AG04450 (cell line): ENCODE data around the gene S100Z. TPM values are rescaled to one million over a fixed set of nuclear protein-coding genes. Genes with fewer than 3 reads are reported as not detected.

Source experiments
- CTCF ChIA-PET: fragments of 300-600, 350-600 bp; formaldehyde crosslinking; extraction: SDS; loops from one replicate; lab custom pipeline; 2022; ENCODE audit warnings: antibody characterized with exemption, inconsistent platforms; lab: Charles Lee
- POLR2A ChIA-PET: fragments of 350-600 bp; formaldehyde crosslinking; extraction: SDS; loops from one replicate; lab custom pipeline; 2021; ENCODE audit warnings: antibody characterized with exemption, inconsistent platforms; lab: Yijun Ruan, JAX
- DNase-seq: peaks from one replicate; pipeline ENCODE4 v3.0.0-alpha.2; 2011; ENCODE audit warnings: low read depth, low spot score
- H3K27ac ChIP-seq: one replicate; pipeline ENCODE4 v1.5.1; 2012; ENCODE audit warnings: low read depth, low read length, control low read depth
- H3K27me3 ChIP-seq: one replicate; pipeline ENCODE4 v1.6.0; 2012; ENCODE audit warnings: low read length; ENCODE audit not compliant: control insufficient read depth, insufficient read depth
- H3K4me3 ChIP-seq: 2 replicates; pipeline ENCODE4 v1.5.1; 2011; ENCODE audit warnings: mild to moderate bottlenecking, low read depth, low read length, control low read depth
- H3K9me3 ChIP-seq: 2 replicates; pipeline ENCODE4 v1.5.1; 2012; ENCODE audit warnings: low read length; ENCODE audit not compliant: control insufficient read depth, insufficient read depth
- CTCF ChIP-seq: IDR thresholded peaks from 2 replicates; pipeline ENCODE4 v1.5.1; 2011; ENCODE audit warnings: low read depth, low read length, control low read depth, inconsistent platforms
- polyA plus RNA-seq: library from polyadenylated mRNA; depleted of rRNA; stranded (reverse); fragments of >200 nt; gene quantifications from 2 replicates; pipeline ENCODE4 v1.2.3, GENCODE V29; 2011

Gene S100Z
- polyA plus RNA-seq, 1 experiment: not detected

DNA sequence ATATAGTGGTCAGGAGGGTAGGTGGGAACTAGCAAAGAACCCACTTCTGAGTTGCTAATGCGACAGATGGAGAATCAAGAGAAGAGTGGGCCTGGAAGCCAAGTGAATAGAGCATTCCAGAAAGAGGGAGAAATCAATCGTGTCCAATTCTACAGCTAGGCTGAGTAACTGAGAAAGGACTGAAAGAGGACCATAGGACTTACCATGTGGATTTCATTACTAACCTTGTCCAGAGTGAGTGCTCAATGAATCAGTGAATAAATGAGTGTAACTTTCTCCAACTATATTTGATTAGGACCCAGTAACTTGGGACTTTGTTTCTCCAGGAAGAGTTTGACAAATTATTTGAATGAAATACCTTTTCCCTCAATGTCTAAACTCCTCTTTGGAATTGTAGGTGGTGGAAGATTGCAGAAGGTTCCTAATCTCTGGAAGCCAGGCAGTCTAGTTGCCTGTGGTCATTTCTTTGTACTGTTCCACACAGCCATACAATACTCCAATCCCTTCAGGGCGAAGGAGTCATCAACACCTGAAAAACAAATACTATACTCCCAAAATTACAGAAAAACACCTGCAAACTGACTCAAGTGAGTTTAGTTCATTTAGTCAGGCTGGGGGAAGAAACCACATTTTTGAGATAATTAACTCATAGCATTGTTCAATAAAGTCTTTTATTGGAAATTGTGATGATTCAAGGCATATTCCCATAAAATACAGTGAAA is 33.5 kb upstream of the S100Z start:
- no peak for DNase-seq
- POLR2A ChIA-PET: interaction anchor here (0.5 to 0.9 kb wide), 3 partner anchors 9 to 19 kb away, joined by 3 to 4 read pairs (median 3); no protein-coding TSS in a partner anchor

GRCh38 chr5:76818844-76819831 is 30.7 kb upstream of the S100Z start, which contains the start of gene F2RL1:
TSS of gene F2RL1 (plus strand) at chr5:76819030. CDS start at chr5:76819183, 153 bp downstream.
- Histone ChIP-seq H3K27me3 (no peaks in the 10 kb centered on the region), H3K4me3 (peak within 1 kb of the TSS; percentile 84), H3K27ac (no peak within 1 kb of the TSS), H3K9me3 (no peaks in the 10 kb centered on the region; the same call in 1 of the 2 replicates)
- ChIA-PET POLR2A (interaction anchor here (0.7 to 1.4 kb wide), 3 partner anchors 43 to 127 kb away, joined by 3 to 6 read pairs (median 3); no protein-coding TSS in a partner anchor), CTCF (interaction anchor here (0.6 to 1.6 kb wide), 9 partner anchors 9 to 191 kb away, joined by 3 to 8 read pairs (median 3); no protein-coding TSS in a partner anchor)
- no peak for TF ChIP-seq CTCF
- DNase-seq: no peak

More for the DNA sequence above, 33.5 kb upstream of the S100Z start:
- Histone ChIP-seq H3K9me3 (no peaks in the 10 kb centered on the region; the same call in 1 of the 2 replicates), H3K27me3 (no peaks in the 10 kb centered on the region), H3K4me3 (no peak overlapping the region), H3K27ac (no peak overlapping the region)
- CTCF ChIA-PET: interaction anchor here (1.4 to 2.0 kb wide), 2 partner anchors 42 to 216 kb away, joined by 3 to 9 read pairs; no protein-coding TSS in a partner anchor
- TF ChIP-seq CTCF: no peak

- TF ChIP-seq CTCF: no peak
- no peaks in the 10 kb centered on the region for H3K27me3 ChIP-seq
- DNase-seq: no peak
- CTCF ChIA-PET: interaction anchor here (0.6 to 1.6 kb wide), 7 partner anchors 10 to 1120 kb away, joined by 3 to 8 read pairs (median 3); no protein-coding TSS in a partner anchor
- H3K9me3 ChIP-seq: no peaks in the 10 kb centered on the region; the same call in 1 of the 2 replicates
- no peak overlapping the region for H3K27ac ChIP-seq
- POLR2A ChIA-PET: interaction anchor here (0.7 to 1.4 kb wide), 3 partner anchors 42 to 128 kb away, joined by 3 to 6 read pairs (median 3); no protein-coding TSS in a partner anchor
- peak overlapping the region; percentile 84 for H3K4me3 ChIP-seq
These were observed 29.8 kb upstream of the S100Z start for GRCh38 chr5:76819851-76820525.

DNA sequence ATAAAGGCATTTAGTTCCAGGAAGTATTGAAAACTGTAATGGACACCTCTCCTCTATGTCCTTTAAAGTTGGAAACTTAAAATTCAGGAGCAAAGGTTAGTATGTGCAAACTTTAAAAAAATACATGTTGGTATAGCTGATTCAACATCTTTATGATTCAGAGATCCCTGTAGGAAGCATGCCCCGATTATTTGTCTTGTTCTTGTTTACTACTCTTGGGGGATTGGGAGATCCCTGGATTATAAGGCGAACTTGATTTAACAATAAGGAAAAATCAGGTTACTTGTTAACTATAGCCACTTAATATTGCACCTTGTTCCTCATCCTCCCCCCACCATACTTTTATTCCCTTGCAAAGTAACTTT is 29.3 kb upstream of the S100Z start:
- ChIA-PET POLR2A (no interaction called here), CTCF (interaction anchor here (0.6 to 1.6 kb wide), 4 partner anchors 12 to 1120 kb away, joined by 3 to 8 read pairs (median 3); no protein-coding TSS in a partner anchor)
- Histone ChIP-seq H3K9me3 (no peaks in the 10 kb centered on the region; the same call in 1 of the 2 replicates), H3K27me3 (no peaks in the 10 kb centered on the region), H3K27ac (no peak overlapping the region), H3K4me3 (peak overlapping the region; percentile 84; the same call in 1 of the 2 replicates)
- no peak for DNase-seq
- no peak for TF ChIP-seq CTCF
